ENCODE data around the gene SOX13. TPM values are rescaled to one million over a fixed set of nuclear protein-coding genes. Genes with fewer than 3 reads are reported as not detected.

SOX13 gene
- total and polyA plus RNA-seq, 10 of the 15 experiments (the other 5 are each of a cell fraction or from before 2014, with no cell fraction given) = 0.04 to 0.31 (median 0.11) TPM; not detected in 7

DNA sequence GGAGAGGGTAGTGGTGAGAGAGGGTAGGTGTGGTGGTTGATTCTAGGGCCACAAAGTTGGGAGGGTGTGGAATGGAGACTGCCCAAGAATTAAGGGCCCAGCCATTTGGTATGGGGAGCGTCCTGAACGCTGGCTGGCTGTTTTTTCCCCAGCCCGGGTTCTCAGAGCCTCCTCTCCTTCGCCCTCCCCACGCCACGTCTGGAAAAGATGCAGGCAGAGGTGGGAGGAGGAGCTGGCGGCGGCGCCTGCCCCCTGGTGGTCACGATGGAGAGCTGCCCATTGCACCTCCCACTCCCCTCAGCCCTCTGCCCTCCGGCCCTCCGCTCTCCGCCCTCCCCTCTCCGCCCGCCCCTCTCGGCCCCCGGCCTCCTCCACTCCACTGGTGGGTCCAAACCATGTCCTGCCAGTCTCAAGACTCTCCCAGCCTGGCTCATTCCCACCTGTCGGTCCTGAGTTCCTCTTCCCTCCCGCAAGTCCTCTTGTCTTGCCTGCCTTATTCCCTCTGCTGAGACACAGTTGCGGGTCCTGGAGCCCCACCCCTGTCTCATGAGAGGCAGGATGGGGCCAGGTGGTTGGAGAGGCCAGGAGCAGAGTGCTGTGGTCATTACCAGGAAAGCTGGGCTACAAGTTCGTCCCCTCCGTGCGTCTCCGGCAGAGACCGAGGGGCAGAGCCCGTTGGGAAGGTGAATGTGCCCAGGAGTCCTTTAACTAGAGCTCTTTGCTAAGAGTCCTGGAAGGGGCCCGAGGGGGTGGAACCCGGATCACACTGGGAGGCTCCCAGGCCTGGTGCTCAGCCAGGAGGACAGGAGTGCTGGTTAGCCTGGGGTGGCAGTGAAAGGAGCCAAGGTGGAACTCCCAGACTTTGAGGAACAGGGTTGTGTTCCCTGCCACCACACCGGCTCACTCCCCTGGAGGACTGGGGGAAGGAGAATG, 56.3 kb downstream of the SOX13 start (continued):
- TF ChIP-seq, protein P1, sequence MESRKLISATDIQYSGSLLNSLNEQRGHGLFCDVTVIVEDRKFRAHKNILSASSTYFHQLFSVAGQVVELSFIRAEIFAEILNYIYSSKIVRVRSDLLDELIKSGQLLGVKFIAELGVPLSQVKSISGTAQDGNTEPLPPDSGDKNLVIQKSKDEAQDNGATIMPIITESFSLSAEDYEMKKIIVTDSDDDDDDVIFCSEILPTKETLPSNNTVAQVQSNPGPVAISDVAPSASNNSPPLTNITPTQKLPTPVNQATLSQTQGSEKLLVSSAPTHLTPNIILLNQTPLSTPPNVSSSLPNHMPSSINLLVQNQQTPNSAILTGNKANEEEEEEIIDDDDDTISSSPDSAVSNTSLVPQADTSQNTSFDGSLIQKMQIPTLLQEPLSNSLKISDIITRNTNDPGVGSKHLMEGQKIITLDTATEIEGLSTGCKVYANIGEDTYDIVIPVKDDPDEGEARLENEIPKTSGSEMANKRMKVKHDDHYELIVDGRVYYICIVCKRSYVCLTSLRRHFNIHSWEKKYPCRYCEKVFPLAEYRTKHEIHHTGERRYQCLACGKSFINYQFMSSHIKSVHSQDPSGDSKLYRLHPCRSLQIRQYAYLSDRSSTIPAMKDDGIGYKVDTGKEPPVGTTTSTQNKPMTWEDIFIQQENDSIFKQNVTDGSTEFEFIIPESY (IDR thresholded peaks at IDR 0.05) = no peak
- TF ChIP-seq, protein P2, sequence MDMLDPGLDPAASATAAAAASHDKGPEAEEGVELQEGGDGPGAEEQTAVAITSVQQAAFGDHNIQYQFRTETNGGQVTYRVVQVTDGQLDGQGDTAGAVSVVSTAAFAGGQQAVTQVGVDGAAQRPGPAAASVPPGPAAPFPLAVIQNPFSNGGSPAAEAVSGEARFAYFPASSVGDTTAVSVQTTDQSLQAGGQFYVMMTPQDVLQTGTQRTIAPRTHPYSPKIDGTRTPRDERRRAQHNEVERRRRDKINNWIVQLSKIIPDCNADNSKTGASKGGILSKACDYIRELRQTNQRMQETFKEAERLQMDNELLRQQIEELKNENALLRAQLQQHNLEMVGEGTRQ (IDR thresholded peaks at IDR 0.05; ENCODE audit: borderline replicate concordance, low read depth, low read length) = no peak
- TF ChIP-seq SRF (IDR thresholded peaks at IDR 0.05; ENCODE audit: low read depth in 2 of 2, low read length in 2 of 2) = no peak
- TF ChIP-seq NFIC (IDR thresholded peaks at IDR 0.05; ENCODE audit: low read depth, low read length) = no peak
- no peak for TF ChIP-seq NFXL1 (IDR thresholded peaks at IDR 0.05; ENCODE audit: borderline replicate concordance)
- TF ChIP-seq, protein P3, sequence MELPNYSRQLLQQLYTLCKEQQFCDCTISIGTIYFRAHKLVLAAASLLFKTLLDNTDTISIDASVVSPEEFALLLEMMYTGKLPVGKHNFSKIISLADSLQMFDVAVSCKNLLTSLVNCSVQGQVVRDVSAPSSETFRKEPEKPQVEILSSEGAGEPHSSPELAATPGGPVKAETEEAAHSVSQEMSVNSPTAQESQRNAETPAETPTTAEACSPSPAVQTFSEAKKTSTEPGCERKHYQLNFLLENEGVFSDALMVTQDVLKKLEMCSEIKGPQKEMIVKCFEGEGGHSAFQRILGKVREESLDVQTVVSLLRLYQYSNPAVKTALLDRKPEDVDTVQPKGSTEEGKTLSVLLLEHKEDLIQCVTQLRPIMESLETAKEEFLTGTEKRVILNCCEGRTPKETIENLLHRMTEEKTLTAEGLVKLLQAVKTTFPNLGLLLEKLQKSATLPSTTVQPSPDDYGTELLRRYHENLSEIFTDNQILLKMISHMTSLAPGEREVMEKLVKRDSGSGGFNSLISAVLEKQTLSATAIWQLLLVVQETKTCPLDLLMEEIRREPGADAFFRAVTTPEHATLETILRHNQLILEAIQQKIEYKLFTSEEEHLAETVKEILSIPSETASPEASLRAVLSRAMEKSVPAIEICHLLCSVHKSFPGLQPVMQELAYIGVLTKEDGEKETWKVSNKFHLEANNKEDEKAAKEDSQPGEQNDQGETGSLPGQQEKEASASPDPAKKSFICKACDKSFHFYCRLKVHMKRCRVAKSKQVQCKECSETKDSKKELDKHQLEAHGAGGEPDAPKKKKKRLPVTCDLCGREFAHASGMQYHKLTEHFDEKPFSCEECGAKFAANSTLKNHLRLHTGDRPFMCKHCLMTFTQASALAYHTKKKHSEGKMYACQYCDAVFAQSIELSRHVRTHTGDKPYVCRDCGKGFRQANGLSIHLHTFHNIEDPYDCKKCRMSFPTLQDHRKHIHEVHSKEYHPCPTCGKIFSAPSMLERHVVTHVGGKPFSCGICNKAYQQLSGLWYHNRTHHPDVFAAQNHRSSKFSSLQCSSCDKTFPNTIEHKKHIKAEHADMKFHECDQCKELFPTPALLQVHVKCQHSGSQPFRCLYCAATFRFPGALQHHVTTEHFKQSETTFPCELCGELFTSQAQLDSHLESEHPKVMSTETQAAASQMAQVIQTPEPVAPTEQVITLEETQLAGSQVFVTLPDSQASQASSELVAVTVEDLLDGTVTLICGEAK (IDR thresholded peaks at IDR 0.05; ENCODE audit: borderline replicate concordance) = no peak
- no peak for TF ChIP-seq EGR1 (IDR thresholded peaks at IDR 0.05; ENCODE audit: borderline replicate concordance in 1 of 2, low read depth in 2 of 2, low read length in 2 of 2)
- no peak for TF ChIP-seq MEF2B (IDR thresholded peaks at IDR 0.05; ENCODE audit: partially characterized antibody, poor library complexity, severe bottlenecking)
- TF ChIP-seq, protein P4, sequence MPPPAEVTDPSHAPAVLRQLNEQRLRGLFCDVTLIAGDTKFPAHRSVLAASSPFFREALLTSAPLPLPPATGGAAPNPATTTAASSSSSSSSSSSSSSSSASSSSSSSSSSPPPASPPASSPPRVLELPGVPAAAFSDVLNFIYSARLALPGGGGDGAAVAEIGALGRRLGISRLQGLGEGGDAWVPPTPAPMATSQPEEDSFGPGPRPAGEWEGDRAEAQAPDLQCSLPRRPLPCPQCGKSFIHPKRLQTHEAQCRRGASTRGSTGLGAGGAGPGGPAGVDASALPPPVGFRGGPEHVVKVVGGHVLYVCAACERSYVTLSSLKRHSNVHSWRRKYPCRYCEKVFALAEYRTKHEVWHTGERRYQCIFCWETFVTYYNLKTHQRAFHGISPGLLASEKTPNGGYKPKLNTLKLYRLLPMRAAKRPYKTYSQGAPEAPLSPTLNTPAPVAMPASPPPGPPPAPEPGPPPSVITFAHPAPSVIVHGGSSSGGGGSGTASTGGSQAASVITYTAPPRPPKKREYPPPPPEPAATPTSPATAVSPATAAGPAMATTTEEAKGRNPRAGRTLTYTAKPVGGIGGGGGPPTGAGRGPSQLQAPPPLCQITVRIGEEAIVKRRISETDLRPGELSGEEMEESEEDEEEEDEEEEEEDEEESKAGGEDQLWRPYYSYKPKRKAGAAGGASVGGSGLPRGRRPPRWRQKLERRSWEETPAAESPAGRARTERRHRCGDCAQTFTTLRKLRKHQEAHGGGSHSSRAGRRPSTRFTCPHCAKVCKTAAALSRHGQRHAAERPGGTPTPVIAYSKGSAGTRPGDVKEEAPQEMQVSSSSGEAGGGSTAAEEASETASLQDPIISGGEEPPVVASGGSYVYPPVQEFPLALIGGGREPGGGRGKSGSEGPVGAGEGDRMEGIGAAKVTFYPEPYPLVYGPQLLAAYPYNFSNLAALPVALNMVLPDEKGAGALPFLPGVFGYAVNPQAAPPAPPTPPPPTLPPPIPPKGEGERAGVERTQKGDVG (CRISPR knock-in tag; IDR thresholded peaks at IDR 0.05) = no peak
- TF ChIP-seq, protein P5, sequence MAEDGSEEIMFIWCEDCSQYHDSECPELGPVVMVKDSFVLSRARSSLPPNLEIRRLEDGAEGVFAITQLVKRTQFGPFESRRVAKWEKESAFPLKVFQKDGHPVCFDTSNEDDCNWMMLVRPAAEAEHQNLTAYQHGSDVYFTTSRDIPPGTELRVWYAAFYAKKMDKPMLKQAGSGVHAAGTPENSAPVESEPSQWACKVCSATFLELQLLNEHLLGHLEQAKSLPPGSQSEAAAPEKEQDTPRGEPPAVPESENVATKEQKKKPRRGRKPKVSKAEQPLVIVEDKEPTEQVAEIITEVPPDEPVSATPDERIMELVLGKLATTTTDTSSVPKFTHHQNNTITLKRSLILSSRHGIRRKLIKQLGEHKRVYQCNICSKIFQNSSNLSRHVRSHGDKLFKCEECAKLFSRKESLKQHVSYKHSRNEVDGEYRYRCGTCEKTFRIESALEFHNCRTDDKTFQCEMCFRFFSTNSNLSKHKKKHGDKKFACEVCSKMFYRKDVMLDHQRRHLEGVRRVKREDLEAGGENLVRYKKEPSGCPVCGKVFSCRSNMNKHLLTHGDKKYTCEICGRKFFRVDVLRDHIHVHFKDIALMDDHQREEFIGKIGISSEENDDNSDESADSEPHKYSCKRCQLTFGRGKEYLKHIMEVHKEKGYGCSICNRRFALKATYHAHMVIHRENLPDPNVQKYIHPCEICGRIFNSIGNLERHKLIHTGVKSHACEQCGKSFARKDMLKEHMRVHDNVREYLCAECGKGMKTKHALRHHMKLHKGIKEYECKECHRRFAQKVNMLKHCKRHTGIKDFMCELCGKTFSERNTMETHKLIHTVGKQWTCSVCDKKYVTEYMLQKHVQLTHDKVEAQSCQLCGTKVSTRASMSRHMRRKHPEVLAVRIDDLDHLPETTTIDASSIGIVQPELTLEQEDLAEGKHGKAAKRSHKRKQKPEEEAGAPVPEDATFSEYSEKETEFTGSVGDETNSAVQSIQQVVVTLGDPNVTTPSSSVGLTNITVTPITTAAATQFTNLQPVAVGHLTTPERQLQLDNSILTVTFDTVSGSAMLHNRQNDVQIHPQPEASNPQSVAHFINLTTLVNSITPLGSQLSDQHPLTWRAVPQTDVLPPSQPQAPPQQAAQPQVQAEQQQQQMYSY (CRISPR knock-in tag; IDR thresholded peaks at IDR 0.05) = no peak
